ENCODE measurements around the gene COG3.

DNA sequence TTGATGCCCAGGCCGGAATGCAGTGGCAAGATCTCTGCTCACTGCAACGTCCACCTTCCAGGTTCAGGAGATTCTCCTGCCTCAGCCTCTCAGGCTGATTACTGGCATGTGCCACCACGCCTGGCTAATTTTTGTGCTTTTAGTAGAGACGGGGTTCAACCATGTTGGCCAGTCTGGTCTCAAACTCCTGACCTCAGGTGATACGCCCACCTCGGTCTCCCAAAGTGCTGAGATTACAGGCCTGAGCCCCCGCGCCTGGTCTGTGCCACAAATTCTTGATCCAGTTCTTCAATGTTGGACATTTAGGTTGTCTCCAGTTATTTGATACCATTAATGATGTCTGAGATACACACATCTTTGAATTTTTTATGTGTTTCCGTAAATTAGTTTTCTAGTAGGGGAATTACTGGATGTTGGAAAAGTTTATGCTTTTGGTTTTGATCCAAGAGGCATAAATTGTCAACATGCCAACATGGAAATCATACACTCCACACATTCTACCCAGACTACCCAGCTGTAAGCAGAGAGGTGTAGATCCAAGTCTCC, 525 bp upstream of the COG3 start:
- TF ChIP-seq, protein P1, sequence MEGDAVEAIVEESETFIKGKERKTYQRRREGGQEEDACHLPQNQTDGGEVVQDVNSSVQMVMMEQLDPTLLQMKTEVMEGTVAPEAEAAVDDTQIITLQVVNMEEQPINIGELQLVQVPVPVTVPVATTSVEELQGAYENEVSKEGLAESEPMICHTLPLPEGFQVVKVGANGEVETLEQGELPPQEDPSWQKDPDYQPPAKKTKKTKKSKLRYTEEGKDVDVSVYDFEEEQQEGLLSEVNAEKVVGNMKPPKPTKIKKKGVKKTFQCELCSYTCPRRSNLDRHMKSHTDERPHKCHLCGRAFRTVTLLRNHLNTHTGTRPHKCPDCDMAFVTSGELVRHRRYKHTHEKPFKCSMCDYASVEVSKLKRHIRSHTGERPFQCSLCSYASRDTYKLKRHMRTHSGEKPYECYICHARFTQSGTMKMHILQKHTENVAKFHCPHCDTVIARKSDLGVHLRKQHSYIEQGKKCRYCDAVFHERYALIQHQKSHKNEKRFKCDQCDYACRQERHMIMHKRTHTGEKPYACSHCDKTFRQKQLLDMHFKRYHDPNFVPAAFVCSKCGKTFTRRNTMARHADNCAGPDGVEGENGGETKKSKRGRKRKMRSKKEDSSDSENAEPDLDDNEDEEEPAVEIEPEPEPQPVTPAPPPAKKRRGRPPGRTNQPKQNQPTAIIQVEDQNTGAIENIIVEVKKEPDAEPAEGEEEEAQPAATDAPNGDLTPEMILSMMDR (IDR thresholded peaks at IDR 0.05): no peak
- TF ChIP-seq POLR2A (IDR thresholded peaks at IDR 0.05): no peak

All from lower leg skin (tissue), 3 donors.